GM12872 (cell line): ENCODE measurements around the gene CLASP1.

Source experiments
- TF ChIP-seq, protein P1 (sequence below): IDR thresholded peaks from 3 replicates; pipeline ENCODE4 v1.5.1; 2011; ENCODE audit warnings: low read depth, mild to moderate bottlenecking, low read length, moderate library complexity; ENCODE audit not compliant: insufficient read depth

CLASP1 gene

GRCh38 chr2:121547646-121548045, 101.6 kb downstream of the CLASP1 start:
- TF ChIP-seq, protein P1, sequence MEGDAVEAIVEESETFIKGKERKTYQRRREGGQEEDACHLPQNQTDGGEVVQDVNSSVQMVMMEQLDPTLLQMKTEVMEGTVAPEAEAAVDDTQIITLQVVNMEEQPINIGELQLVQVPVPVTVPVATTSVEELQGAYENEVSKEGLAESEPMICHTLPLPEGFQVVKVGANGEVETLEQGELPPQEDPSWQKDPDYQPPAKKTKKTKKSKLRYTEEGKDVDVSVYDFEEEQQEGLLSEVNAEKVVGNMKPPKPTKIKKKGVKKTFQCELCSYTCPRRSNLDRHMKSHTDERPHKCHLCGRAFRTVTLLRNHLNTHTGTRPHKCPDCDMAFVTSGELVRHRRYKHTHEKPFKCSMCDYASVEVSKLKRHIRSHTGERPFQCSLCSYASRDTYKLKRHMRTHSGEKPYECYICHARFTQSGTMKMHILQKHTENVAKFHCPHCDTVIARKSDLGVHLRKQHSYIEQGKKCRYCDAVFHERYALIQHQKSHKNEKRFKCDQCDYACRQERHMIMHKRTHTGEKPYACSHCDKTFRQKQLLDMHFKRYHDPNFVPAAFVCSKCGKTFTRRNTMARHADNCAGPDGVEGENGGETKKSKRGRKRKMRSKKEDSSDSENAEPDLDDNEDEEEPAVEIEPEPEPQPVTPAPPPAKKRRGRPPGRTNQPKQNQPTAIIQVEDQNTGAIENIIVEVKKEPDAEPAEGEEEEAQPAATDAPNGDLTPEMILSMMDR, result no peak

DNA sequence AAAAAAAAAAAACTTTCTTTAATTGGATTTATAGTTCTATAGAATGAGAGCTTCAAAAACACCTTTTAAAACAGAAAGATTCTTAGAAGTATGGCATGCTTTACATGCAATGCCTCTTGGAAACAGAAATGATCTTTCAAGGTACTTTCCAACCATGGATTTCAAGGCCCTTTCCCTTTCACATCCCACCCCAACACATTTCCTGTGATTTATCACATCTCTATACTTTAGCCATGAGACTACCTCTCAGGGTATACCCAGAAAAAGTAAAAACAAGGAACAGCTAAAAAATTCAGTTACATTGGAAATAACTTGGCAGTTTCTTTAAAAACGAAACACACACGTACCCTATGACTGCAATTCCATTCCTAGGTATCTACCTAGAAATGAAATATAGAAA, 103.3 kb downstream of the CLASP1 start:
- TF ChIP-seq, protein P1, result no peak

DNA sequence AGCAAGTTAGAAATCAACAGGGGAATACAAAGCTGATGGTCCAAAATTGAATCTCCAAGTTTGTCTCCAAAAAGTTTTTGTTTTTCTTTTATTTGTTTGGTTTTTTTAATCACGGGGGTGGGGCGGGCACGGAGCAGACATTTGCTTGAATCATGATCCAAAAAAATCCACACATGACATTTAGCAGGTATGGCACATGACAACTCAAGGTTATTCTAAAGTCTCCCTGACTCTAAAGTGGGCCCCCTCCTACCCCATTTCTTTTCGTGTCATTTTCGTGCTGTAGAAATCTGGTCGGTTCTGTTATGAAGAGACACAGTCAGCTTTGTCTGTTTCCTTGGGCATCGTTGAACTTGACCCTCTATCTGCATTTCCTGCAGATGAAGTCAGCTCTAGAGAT, 104.0 kb downstream of the CLASP1 start:
- TF ChIP-seq, protein P1, result no peak

- TF ChIP-seq, protein P1, result no peak
Observed at GRCh38 chr2:121541495-121541894, 107.8 kb downstream of the CLASP1 start.

- TF ChIP-seq, protein P1, result no peak
Observed at GRCh38 chr2:121539750-121540469, 109.4 kb downstream of the CLASP1 start.

- TF ChIP-seq, protein P1, result no peak
Observed at GRCh38 chr2:121536850-121537557, 112.3 kb downstream of the CLASP1 start.

DNA sequence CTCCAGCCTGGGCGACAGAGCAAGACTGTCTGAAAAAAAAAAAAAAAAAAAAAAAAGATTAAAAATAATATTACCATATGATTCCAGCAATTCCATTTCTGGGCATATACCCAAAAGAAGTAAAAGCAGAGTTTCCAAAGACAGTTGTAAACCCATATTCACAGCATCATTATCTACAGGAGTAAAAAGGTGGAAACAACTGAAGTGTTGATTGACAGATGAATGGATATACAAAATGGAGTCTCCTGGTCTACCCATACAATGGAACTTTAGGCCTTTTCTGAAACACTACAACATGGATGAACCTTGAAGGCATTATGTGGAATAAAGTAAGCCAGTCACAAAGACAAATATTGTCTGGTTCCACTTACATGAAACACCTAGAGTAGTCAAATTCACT, 112.9 kb downstream of the CLASP1 start:
- TF ChIP-seq, protein P1, result no peak
